HS-27A (cell line): ENCODE results near the gene ATP5PB.
A peak's percentile ranks its signal among the peaks of the same experiment; 100 is the strongest.

Source experiments
- DNase-seq: peaks from one replicate; pipeline ENCODE4 v3.0.0-alpha.2; 2012; ENCODE audit warnings: low read depth, missing footprints

ATP5PB gene

DNA sequence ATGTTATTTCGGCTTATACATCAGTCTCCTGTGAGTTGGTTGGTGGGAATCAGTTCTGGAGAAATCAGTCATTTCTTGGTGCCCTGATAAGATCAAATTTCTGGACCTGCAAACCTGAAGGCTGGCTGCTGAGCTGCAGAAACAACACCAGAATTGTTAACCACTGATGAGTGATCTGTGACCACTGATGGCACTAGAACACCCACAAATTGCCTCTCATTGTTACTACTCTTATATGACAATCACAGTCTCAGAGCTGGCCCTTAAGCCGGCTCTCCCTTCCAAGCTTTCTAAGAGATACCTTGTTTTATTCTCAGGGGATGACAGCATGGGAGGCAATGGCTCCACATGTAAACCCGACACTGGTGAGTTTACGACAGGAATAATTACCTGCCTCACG, 26.4 kb downstream of the ATP5PB start:
- no peak for DNase-seq

DNA sequence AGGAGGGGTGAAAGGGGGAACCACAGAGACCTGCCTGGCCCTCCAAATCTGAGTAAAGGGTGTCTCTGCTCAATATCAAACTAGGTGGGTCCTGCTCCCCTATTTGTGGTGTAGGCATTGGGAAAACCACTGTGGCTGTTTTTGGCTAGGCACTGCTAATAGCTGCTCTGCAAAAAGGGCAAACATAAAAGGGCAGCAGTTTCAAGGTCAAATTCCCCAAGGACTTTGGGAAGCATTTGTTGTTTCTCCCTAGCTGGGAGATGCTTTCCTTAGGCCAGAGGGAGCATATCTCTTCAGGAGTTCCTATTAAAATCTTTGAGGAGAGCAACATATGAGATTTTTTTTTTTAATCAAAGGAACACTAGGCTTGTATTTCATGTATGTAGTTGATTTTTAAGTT, 26.9 kb downstream of the ATP5PB start:
- no peak for DNase-seq

DNA sequence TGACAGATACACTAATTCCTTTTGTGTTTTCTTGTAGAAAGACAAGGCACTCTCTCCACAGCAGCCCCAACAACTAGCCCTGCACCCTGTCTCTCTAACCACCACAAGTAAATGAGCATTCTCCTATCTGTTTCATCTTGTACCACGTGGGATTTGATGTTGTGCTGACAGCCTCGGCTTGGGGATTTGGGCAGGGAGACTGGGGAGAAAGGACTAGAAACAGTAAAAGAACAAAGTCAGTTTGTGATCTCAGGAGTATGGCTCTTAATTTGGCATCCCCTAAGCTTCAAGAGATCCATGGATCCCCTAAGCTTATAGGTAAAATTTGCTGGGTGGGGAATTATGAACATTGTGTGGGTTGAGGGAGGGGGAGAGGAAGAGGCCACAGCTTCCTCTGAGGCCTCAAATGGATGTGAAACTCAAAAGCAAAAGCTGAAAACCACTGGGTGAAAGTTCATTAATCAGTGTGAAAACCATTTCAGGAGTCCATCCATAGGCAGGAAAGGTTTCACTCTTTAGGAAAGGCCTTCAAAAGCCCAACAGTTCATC, 27.6 kb downstream of the ATP5PB start:
- no peak for DNase-seq

DNA sequence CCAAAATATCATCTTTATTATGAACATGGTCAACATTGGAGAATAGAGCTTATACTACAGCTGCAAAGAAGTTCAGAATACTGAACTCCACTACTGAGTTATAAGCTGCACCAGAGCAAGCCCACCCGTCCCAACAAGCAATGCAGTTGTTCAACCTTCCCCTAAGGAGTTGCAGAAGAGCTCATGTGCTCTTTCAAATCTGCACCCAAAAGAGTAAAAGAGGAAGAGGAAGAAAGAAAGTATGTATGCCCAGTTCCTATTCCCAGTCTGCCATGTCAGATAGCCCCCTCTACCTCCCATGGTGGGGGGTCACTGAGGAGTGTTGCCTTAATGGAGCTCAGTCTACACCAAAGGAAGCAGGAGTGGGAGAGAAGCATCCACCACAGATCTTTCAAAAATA, 31.4 kb downstream of the ATP5PB start:
- DNase-seq, result no peak

DNA sequence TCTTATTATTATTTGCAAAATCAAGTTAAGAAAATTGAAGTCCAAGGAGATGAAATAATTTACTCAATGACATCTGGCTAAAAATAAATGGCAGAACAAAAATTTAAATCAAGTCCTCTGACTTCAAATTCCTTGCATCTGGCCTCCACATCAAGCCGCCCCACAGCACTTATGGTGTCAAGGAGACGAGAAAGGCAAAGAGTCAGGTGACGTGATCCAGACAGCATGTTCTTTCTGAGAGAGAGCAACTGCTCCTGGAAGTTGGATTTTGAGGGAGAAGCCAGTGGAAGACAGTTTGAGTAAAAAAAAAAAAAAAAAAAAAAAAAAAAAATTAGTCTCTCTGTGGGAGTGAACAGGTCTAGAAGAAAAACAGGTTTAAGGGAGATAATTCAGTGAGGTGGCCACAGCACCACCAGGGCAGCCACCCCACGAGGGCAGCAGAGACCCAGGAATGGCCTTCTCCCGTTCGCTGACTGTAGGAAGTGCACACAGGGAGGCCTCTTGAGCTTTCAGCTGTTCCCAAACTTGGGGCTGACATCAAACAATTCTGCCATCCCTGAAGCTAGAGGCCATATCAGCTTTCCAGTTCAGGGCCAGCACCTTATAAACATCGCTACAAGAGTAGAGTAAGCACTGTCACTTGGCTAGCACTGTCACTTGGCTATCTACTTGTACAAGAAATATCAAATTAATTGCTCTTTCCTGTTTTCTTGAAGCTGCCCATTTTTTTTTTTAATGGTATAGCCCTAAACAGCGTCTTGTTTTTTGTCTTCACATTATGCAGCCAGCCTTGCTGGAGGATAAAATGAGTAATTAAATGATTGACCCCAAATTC, 32.3 kb downstream of the ATP5PB start:
- peak; percentile 20 for DNase-seq

DNA sequence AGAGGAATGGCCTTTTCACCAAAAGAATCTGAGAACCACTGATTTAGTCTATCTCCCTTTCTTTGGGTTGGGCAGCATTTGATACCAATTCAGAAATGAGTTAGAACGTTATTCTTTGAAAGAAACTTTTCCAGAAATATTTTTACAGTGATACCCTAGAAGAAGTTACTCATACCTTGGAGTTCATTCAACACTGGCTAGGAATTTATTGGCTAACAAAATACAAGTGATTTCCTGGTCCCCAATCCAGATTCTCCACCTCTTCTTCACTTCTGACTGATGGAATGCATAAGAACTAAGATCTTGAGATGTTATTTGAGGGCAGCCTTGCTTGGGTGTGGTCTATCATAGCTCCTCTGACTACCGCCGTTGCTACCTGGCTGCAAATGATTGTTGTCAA, 33.9 kb downstream of the ATP5PB start:
- DNase-seq, result no peak

DNA sequence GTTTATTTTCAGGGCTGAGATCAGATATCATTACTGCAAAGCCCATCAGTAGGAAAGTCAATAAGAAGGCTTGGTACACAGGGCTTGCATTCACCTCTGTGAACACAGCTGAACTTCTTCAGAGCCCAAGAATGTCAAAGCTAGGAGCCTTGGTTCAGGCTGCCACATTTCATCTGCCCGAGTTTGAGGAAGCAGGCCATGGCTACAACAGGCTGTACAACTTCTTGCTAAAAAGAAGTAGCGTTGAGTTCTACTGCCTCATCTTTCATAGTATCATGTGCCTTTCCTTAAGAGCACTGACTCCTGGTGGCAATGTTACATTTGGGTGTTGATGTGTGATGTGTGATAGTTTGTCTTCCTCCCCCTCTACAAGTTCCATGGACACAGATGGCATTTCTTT, 34.6 kb downstream of the ATP5PB start:
- no peak for DNase-seq

DNA sequence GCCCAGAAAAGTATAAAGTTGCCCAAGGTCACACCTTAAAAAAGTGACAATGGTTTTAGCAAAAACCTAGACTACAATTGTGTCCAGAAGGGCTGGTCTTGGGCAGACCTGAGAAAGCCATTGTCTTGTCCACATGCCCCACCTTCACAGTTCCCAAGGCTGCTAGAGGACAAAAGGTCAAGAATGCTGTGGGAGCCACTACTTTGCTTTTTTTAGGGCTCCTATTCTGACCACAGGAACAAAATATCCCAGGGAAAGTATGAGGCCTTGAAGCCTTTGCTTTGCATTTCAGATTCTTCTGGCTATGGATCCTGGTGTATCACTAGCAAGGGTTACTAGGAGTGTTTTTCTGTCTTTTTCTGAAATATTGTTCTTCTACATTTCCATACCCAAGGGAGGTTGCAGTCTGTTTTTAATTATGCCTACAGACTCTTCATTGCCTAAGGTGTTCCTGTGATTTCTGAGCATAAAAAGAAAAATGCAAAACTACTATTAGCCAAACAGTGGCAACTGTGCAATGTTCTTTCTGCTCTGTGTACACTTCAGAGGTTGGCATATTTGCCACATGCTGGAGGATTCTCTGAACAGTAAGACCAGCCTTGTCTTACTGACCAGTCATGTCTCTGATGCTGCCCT, 35.2 kb downstream of the ATP5PB start:
- DNase-seq, result no peak

DNA sequence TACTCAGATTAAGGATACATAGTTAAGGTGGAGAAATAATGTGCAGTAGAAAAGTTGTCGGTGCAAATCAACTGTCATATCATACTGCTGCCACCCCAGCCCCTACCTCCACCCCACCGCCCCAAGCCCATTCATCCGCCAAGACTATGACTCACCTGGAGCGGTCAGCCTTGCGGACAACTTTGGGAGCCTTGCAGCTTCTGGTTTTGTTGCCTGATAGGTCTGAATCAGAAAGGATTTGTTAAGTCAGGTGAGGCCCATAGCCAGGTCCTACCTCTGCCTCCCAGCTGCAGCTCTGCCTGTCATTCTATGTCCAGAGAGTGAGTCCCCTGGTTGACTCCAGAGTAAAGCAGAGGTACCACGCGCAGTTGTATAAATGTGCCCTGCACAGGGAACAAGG, 37.2 kb downstream of the ATP5PB start:
- DNase-seq, result no peak

DNA sequence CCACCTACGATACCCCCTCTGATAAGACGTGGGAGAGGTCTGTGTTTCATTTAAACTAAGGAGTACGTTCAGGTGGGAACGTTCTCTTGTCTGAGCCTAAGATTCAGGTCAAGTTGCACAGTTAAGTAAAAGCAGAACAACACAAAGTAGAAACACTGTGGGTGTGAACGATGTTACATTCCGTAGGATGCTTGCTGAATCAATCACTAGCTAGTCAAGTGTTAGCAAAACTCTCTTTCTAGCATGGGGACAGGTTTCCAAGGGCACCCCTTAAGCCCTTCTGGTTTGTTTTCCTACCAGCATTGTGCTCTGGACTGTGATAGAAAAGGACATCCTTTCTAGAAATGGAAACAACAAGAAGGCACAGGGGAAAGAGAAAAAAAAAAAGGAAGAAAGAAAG, 37.9 kb downstream of the ATP5PB start:
- DNase-seq, result no peak

DNA sequence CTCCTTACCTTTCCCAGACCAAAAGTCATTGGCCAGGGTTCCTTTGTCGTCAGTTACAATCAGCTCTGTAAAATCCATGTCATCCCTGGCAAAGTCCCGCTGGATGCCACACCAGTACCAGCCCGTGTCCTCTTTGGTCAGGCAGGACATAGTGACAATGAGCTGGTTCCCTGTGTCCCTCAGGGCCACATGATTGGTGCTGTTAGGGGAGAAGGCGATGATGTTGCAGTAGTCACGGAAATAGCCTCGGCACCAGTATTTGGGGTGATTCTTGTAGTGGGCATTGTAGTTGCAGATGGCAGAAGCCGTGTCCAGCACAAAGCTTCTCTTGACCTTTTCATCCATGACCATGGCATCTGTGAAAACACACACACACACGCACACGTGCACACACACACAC, 39.4 kb downstream of the ATP5PB start:
- DNase-seq, result no peak

DNA sequence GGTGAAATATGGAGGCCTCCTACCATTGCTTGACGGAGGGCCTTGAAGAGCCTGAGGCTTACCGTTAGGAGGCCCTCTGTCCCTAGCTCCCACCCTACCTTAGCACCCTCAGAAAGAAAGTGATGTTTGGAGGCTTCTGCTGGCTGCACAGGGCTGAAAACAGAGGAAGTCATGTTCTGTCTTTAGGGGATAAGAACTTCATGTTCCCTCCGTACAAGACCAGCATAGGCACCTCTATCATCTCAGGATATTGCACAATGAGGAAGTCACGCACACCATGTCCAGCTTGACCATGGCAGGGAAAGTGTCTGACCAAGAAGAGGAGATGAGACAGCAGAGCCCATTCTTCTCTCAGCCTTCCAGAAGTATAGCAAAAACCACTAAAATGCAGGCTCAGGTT, 40.3 kb downstream of the ATP5PB start:
- no peak for DNase-seq

DNA sequence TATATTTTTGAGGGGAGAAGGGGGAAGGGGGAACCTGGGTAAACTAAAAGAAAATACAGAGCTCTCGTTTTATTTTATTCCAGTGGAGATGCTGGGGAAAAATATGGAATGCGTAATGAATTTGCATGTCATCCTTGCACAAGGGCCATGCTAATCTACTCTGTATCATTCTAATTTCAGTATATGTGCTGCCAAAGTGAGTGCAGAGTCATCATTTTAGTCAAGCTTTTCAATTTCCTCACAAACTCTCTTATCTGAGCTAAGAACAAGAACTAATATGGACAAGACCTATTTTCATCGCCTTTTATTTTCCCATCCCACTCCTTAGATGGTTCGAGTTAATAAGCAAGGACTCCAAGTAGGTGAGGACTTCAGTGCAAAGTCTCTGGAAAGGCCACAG, 41.0 kb downstream of the ATP5PB start:
- no peak for DNase-seq

DNA sequence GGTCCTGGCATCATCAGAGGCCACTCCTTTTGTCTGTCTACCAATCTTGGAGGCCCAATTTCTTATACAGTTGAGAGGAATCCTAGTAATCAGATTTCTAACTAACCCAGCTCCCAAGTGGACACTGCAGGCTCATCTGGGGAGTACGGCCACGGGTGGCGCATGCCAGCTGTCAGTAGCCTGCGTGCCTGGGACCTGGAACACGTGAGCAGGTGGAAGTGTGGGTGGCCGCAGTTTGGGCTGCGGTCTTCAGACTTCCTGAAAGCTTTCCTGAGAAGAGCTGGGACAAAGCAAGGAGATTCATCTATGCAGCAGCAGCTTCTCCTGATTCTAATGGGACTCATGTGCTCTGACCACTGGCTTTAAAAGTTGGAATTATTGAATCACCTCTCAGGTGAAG, 41.8 kb downstream of the ATP5PB start:
- DNase-seq, result no peak

DNA sequence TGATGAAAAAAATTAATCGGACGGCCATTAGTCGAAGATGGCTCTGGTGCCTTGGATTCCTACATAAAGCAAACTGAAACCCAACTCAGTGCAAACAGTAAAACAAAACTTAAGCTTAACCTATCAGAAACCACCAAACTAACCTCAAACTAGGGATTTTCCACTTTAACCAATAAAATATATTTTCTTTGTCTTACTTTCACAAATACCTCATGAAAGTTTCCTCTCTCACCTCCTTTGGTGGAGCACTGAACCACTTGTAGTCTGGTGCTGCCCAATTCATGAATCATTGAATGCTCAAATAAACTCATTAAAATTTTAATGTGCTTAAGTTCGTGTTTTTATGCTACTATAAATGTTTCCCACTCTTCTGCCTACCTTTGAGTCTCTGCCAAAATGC, 47.1 kb downstream of the ATP5PB start:
- DNase-seq, result no peak

DNA sequence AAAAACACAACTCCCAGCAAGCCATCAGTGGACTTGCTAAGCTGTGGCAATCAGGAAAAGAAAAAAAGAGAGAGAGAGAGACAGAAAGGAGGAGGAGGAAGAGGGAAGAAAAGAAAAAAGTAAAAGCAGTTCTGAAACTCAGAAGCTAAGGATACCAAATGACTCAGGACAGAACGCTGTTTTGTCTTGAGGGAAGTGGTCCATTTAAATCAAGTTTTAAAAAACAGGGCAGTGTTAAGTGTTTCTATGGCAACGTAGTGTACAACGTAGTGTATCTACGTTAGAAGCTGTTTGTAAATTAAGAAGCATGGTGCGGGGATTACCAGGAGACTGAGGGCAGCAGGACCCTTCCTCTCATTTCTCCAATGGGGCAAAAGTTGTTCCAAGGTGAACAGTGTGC, 48.3 kb downstream of the ATP5PB start:
- no peak for DNase-seq

DNA sequence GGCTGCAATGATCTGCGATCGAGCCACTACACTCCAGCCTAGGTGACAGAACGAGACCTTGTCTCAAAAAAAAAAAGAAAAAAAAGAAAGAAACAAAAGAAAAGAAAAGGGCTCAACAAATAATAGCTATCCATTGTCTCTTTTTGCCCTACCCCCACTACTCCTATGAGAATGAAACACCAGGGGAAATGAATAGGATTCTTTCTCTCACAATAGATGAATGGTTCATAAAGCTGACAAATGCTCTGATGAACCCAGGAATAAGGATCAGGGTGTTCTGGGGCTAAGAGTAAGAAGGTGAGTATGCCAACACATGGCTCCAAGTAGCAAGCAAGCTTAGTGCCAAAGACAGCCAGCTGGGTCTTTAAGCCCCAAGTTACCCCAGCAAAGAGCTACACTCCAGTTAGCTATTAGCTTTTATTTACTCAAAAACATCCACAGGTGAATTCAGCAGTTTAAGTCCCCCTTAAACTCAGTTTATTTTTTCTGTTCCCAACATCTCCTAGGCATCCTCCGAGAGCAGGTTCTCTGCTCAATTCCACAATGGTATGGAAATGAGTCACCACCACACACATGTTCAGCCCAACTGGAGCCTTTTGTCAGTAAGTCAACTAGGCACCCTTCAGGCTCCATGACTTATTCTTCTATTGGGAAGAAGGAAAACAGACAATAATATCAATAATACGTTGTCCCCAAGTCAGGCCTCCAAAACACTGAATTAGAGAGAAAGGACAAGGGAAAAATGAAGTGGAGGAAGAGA, 49.9 kb downstream of the ATP5PB start:
- DNase-seq, result no peak

DNA sequence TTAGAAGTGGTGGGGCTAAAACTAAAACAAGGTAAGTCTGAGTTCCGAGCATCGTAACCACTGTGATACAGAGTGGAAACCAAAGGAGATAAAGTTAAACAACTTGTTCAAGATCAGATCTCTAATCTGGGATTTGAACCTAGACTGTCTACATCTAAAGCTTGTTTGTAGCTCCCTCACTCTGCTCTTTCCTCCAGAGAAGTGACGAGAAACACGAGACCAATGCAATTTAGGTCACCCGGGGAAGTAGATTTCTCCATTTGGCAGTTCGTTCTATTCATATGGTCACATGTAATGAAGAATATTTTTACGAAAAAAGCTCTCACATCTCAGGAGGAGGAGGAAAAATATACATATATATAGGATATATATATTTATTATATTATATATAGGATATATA, 52.4 kb downstream of the ATP5PB start:
- DNase-seq, result no peak

DNA sequence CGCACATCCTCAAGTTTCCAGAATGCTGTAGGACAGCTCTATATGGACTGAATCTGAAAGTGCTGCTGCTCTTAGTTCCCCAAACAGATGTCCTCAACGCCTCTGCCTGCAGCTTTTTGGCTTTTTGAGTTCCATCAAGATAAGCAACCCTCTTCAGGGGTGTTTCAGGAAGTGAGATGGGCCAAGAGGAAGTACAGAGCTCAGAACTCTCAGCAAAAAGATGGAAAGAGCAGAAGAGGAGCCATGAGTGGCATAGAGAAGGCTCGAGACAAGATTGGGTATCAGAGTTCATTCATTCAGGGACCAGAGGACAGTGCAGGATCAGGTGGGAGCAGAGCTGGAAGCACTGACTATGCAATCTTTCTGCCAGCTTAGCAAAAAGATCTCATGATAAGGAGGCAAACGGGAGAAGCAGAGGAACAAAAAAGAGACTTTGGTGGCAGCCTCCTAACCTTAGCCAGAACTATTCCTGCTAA, 54.4 kb downstream of the ATP5PB start, which contains the start of the genes ADORA3 and TMIGD3:
Gene ADORA3 (minus strand): TSS at position 49 of the 476 bp plus-strand sequence. CDS start 279 bp downstream, outside the sequence.
Gene TMIGD3 (minus strand): TSS at position 49 of the 476 bp plus-strand sequence. CDS start 279 bp downstream, outside the sequence.
- no peak for DNase-seq

DNA sequence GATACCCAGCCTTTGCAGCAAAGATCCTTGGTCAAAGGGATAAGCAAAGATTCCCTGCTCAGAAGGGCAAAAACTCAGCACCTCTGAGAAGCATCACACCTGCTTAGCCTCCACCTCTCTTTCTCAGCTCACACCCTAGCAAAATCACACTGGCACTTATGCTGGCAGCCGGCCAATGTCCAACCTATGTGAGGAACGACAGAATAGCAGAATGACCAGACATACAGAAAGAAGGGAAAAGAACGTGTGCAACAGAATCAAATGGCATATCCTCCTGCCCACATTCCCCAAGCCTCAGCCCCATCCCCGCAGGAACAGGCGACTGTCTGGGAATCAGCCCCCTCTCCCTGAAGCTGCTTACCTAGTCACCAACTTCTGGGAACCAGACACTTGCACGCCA, 54.8 kb downstream of the ATP5PB start:
- DNase-seq, result no peak

DNA sequence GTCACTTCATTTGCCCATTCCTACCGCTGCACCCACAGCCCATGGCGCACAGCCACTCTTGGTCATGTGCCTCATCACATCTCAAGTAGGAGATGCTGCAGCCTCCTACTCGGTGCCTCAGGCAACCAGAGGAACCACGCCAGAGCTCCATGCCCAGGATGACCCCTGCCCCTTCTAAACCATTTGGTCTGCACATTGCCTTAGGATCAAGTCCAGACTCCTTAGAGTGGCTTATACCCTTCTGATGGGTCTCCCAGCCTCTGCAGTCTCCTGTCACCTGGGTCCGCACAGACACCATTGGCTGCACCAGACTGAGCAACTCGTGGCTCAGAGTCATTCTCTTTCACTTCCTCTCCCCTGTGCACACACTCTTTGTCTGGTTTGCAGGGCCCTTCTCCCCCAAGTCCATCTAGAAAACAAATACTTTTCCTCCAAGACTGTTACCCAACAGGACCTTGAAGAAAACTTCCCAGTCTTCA, 56.4 kb downstream of the ATP5PB start:
- no peak for DNase-seq

DNA sequence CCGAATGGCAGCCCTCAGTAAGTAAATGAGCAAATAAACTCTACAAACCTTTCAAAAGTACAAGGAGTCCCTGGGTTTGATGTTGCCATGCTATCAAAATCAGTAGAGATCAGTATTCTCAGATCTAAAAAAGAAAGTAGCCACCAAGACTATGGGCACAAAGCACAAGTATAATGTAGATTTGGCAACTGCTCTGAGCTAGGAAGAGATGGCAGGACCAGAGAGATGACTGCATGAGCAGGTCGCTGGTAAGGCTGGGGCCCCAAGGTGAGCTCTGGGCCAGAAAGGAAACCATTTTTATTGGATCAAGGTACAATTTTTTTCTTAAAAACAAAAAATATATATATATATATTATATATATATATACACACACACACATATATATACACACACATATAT, 57.3 kb downstream of the ATP5PB start:
- DNase-seq, result no peak
